Measurements from ENCODE around the gene KCTD7. TPM values are rescaled to one million over a fixed set of nuclear protein-coding genes. Genes with fewer than 3 reads are reported as not detected.
"Not testable (repeated sequence)": the region's sequence is repeated elsewhere in the genome, so short reads cannot be mapped to it uniquely, and the experiment has no call there.

The KCTD7 gene
- total and polyA plus RNA-seq, 10 donors, result 2.3 to 25.0 (median 14.5) TPM

GRCh38 chr7:66586181-66586580 lies 42.5 kb upstream of the KCTD7 start:
- intact Hi-C loops (cut with DNase I; ENCODE audit: low total_unique reads), result no loop called here

GRCh38 chr7:66588226-66588625 lies 40.5 kb upstream of the KCTD7 start:
- intact Hi-C loops (cut with DNase I; ENCODE audit: low total_unique reads); H3K27ac ChIP-seq; H3K9me3 ChIP-seq; H3K4me3 ChIP-seq; H3K27me3 ChIP-seq (replicated peaks in 1 of 7); DNase-seq: not testable (repeated sequence)
- 82 to 100% (median 89%) methylated on average over 1 of the region's 1 CpG for WGBS, 5 donors
- H3K4me1 ChIP-seq, result peaks cover 6 to 95% (median 70%) of the 10 kb centered on the region in 6 donors
- peaks cover 0 to 27% (median 0%) of the 10 kb centered on the region in 6 donors for H3K36me3 ChIP-seq

More at GRCh38 chr7:66586181-66586580, 42.5 kb upstream of the KCTD7 start:
- H3K4me3 ChIP-seq, result no peak overlapping the region
- DNase-seq, result no peak
- H3K27me3 ChIP-seq (replicated peaks in 1 of 7), result no peaks in the 10 kb centered on the region
- H3K4me1 ChIP-seq, result peaks cover 6 to 81% (median 59%) of the 10 kb centered on the region in 6 donors
- WGBS, 5 donors, result 83 to 100% (median 90%) methylated on average over 1 of the region's 1 CpG
- H3K27ac ChIP-seq, result no peak overlapping the region
- TF ChIP-seq POLR2AphosphoS5 (IDR thresholded peaks at IDR 0.05), result no peak
- no peak for TF ChIP-seq CTCF (IDR thresholded peaks at IDR 0.05 in 8 of 11, conservative IDR thresholded peaks at IDR 0.05 in 3 of 11)
- no peak for TF ChIP-seq POLR2A (IDR thresholded peaks at IDR 0.05)
- peaks cover 0 to 47% (median 0%) of the 10 kb centered on the region in 6 donors for H3K36me3 ChIP-seq
- no peaks in the 10 kb centered on the region for H3K9me3 ChIP-seq

- Histone ChIP-seq H3K27ac (peak overlapping the region in 1 of 8 donors; percentile 9), H3K36me3 (peaks cover 0 to 19% (median 0%) of the 10 kb centered on the region in 6 donors), H3K4me1 (peaks cover 6 to 90% (median 65%) of the 10 kb centered on the region in 6 donors)
- H3K4me3 ChIP-seq; intact Hi-C loops (cut with DNase I; ENCODE audit: low total_unique reads); DNase-seq; H3K9me3 ChIP-seq; H3K27me3 ChIP-seq (replicated peaks in 1 of 7): not testable (repeated sequence)
- WGBS, 5 donors, result 76 to 83% (median 81%) methylated on average over 5 of the region's 5 CpGs
Observed at GRCh38 chr7:66588856-66589570, 39.7 kb upstream of the KCTD7 start.

GRCh38 chr7:66590302-66591057 lies 38.2 kb upstream of the KCTD7 start:
- Histone ChIP-seq H3K4me1 (peaks cover 0 to 76% (median 55%) of the 10 kb centered on the region in 6 donors), H3K27ac (peak overlapping the region in 2 of 8 donors; percentile 96), H3K36me3 (peaks cover 0 to 15% (median 0%) of the 10 kb centered on the region in 6 donors), H3K4me3 (peak overlapping the region in 6 of 8 donors; percentile 83 to 91 (median 86))
- H3K9me3 ChIP-seq; intact Hi-C loops (cut with DNase I; ENCODE audit: low total_unique reads); H3K27me3 ChIP-seq (replicated peaks in 1 of 7): not testable (repeated sequence)
- peak; percentile 27 for DNase-seq
- 73 to 83% (median 77%) methylated on average over 11 of the region's 11 CpGs for WGBS, 5 donors

GRCh38 chr7:66591058-66591798 lies 37.5 kb upstream of the KCTD7 start:
- H3K9me3 ChIP-seq; H3K27me3 ChIP-seq (replicated peaks in 1 of 7); DNase-seq; intact Hi-C loops (cut with DNase I; ENCODE audit: low total_unique reads): not testable (repeated sequence)
- H3K4me3 ChIP-seq, result peak overlapping the region; percentile 66 to 91 (median 85)
- WGBS, 5 donors, result 9 to 15% (median 12%) methylated on average over 34 to 35 of the region's 35 CpGs
- H3K36me3 ChIP-seq, result peaks cover 0 to 15% (median 0%) of the 10 kb centered on the region in 6 donors
- H3K27ac ChIP-seq, result peak overlapping the region; percentile 80 to 96 (median 92)
- peaks cover 0 to 68% (median 49%) of the 10 kb centered on the region in 6 donors for H3K4me1 ChIP-seq
